ES-I3 (cell line): ENCODE data around the gene EYS.

Experiments used
- H3K36me3 ChIP-seq: 2 replicates; pipeline ENCODE4 v1.6.1; 2013; ENCODE audit warnings: mild to moderate bottlenecking, low read length, control low read depth, moderate library complexity; ENCODE audit not compliant: insufficient read depth
- H3K4me1 ChIP-seq: 2 replicates; pipeline ENCODE4 v1.6.1; 2013; ENCODE audit warnings: mild to moderate bottlenecking, control low read depth, low read length; ENCODE audit not compliant: insufficient read depth
- H3K9ac ChIP-seq: 2 replicates; pipeline ENCODE4 v1.6.1; 2013; ENCODE audit warnings: low read depth, mild to moderate bottlenecking, low read length, moderate library complexity
- H3K9me3 ChIP-seq: 2 replicates; pipeline ENCODE4 v1.6.1; 2013; ENCODE audit warnings: mild to moderate bottlenecking, low read length, moderate library complexity; ENCODE audit not compliant: control insufficient read depth, insufficient read depth

EYS gene

DNA sequence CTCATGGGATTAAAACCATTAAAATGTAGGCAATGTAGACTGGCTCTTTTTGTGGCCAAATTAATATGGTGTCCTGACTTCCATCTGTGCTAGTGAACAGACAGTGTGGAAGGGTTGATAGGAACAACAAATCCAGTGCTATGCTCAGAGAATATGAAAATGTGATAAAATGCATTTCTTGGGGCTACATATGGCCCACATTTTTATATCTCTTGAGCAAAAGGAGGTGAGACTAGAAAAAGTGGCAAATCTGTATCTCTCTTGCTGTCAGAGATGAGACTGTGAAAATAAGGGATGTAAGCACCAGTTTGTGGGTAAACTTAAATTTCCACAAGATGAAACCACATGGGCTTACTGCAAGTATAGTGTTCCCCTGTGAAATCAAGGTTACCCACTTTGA, 1909.3 kb downstream of the EYS start:
- H3K9ac ChIP-seq = no peak overlapping the region
- no peaks in the 10 kb centered on the region for H3K36me3 ChIP-seq
- no peaks in the 10 kb centered on the region; the same call in 1 of the 2 replicates for H3K4me1 ChIP-seq
- no peaks in the 10 kb centered on the region for H3K9me3 ChIP-seq

DNA sequence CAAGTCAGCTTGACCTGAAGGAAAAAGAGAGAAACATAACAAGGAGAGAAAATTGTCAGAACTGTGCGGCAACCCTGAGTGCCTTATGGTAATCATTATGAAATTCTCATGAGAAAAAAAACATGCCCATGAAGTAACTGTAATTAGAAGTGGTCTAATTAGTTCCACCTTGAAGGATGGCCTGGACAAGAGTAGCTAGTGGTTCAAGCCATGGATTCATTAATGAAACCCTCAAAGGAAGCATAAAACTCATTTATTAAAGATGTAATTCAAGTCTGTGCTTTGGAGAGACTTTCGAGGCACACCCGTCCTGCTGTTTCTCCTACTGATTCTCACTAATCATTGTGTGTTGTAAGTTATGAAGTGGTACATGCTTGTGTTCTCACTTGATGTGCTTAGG, 1911.2 kb downstream of the EYS start:
- no peaks in the 10 kb centered on the region for H3K9me3 ChIP-seq
- H3K36me3 ChIP-seq = no peaks in the 10 kb centered on the region
- no peaks in the 10 kb centered on the region; the same call in 1 of the 2 replicates for H3K4me1 ChIP-seq
- H3K9ac ChIP-seq = no peak overlapping the region

DNA sequence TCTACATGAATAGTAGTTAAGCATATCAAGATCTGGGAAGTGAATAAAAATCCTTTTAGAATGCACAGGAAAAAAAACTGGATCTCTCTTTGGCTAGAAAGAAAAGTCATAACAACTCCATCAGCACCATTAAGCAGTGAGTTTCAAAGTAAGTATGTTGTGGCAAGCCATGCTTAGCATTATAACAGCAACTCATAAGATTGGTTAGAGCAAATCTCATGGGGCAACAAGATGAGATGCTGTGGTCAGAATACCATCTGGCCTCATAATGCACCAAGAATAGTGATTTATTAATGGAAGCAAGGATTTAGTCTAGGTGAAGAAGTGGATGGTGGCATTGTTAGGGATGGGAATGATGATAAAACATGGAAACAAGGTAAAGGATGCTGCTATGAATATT, 1912.0 kb downstream of the EYS start:
- Histone ChIP-seq H3K9me3 (no peaks in the 10 kb centered on the region), H3K9ac (no peak overlapping the region), H3K36me3 (no peaks in the 10 kb centered on the region), H3K4me1 (no peaks in the 10 kb centered on the region; the same call in 1 of the 2 replicates)

DNA sequence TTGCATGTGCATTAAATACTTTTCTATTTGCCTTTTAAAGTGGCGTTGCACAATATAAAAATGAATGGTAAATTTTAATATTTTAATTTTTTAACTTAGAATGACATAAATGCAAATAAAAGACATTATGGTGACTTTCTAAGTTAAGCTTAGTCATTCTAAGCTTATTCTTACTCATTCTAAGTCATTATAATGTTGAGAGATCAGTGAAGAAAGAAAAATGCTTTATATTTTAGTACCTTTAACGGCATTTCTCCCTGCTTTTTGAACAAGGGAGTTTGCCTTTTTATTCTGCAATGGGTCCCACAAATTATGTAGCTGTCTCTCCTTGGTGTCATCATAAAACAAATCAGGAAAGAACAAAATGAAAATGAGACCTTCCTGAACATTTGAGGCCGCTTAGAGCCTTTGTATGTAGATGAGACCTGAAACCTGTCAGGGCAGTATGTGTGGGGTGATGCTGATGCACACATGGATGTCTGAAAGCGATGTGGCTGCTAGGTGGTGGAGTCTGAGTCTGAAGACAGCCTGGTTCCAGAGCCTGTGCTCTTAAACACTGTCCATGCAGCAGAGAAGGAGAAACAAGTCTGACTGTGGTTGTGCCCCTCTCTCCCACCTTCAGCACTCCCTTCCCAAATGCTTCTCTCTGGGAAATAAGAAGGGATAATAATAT, 1913.4 kb downstream of the EYS start:
- Histone ChIP-seq H3K9ac (no peak overlapping the region), H3K36me3 (no peaks in the 10 kb centered on the region), H3K4me1 (no peaks in the 10 kb centered on the region; the same call in 1 of the 2 replicates), H3K9me3 (no peaks in the 10 kb centered on the region)

DNA sequence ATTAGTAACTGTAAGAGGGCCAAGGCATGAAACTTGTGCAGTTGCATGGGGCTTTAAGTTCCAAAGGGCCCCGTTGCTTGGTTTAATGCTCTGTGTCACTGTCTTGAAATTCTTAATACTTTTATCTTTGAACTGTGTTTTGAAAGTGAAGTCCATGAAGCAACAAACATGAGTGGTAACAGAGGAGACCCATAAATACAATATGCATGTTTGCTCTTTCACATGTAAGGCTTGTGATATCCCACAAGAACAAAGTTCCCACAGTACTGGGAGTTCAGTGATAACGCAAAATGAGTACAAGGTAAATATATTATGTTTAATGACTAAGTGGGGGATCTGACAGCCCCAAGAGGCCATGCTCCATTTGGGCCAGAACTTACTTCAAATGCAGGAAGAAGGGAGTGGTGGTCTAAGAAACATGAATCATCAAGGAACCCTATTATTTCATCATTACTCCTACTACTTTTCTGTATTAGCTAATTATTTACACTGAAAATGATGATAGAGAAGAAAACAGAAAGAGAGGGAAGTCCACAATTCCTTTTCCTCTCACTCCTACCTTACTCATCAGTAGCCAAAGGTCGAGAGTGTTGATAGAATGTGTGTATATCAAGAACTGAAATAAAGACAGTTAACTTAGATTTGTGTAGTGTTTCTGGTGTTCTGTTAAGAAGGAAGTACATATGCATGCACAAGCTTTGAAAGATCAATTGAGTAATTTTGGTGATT, 1914.1 kb downstream of the EYS start:
- no peaks in the 10 kb centered on the region for H3K36me3 ChIP-seq
- H3K9ac ChIP-seq = no peak overlapping the region
- no peaks in the 10 kb centered on the region for H3K9me3 ChIP-seq
- H3K4me1 ChIP-seq = no peaks in the 10 kb centered on the region; the same call in 1 of the 2 replicates

DNA sequence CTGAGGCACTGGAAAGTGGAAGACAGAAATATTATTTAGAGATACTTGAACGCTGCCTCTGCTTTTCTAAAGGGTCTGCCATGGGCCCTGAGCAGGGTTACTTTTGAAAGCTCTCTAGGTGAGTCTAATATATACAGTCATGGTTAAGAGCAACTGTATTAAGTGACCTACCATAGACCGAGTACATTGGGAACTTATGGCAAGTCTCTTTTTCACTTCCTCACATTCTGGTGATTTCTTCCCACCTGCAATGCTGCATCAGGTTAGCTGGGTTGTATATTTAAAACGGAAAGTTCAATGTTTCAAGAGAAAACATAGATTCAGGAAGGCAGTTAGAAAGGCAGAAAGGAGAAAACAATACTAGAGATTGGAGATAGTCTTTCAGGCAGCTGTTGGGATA, 1916.7 kb downstream of the EYS start:
- H3K36me3 ChIP-seq = no peaks in the 10 kb centered on the region
- H3K9ac ChIP-seq = no peak overlapping the region
- H3K4me1 ChIP-seq = no peaks in the 10 kb centered on the region; the same call in 1 of the 2 replicates
- H3K9me3 ChIP-seq = no peaks in the 10 kb centered on the region

DNA sequence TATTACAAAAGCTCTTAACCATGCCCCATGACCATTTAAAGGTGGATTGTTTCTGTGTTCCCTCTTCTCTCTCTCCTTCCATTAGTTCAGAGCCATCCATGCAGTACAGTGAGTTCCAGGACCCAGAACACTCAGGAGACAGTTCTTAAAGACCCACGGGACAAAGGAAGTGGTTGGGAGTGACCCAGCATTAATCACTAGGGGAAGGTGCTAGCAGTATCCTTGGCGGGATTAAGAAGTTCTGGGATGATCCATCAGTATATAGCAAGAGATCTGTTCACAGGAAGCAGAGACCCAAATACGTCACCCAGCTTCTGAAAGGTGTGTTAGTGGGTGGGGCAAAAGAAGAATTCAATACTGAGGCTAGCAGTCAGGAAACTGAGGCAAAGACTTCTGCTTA, 1917.3 kb downstream of the EYS start:
- Histone ChIP-seq H3K36me3 (no peaks in the 10 kb centered on the region), H3K9ac (no peak overlapping the region), H3K4me1 (no peaks in the 10 kb centered on the region; the same call in 1 of the 2 replicates), H3K9me3 (no peaks in the 10 kb centered on the region)

DNA sequence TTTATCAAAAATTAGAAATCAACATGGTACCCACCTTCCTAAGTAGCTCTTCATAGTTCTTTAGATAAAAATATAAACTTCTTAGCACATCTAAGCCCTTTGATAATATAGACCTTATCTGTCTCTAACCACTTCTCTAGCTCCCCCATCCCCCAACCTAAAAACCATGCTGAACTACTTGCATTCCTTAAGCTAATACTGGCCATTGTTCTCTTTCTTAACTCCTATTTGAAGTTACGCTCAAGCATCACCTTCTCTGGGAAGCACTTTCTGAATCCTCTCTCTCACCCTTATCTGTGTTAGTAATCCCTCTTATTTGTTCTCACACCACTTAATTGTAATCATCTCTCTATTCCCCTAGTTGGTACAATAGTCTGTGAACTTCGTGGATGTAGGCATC, 1918.5 kb downstream of the EYS start:
- H3K4me1 ChIP-seq = no peaks in the 10 kb centered on the region; the same call in 1 of the 2 replicates
- H3K9ac ChIP-seq = no peak overlapping the region
- H3K36me3 ChIP-seq = no peaks in the 10 kb centered on the region
- no peaks in the 10 kb centered on the region for H3K9me3 ChIP-seq

DNA sequence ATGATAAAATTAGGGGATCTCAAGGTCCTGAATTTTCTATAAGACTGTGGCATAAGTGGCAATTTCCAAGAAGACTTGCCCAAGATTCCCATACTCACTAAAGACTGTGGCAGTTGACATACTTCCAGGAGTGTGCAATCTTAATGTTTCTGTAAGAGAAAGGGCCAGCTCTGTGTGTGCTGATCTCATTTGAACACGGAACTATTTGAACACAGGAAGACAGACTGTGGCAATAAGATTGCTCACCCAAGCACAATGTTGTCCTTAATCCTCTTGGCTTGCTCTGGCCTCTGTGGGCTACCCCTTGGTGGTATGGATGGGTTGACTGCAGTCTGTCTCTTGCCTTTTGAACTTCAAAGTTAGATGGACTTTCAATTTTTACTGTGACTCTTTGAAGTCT, 1920.0 kb downstream of the EYS start:
- H3K36me3 ChIP-seq = no peaks in the 10 kb centered on the region
- H3K9ac ChIP-seq = no peak overlapping the region
- H3K9me3 ChIP-seq = no peaks in the 10 kb centered on the region
- no peaks in the 10 kb centered on the region for H3K4me1 ChIP-seq

DNA sequence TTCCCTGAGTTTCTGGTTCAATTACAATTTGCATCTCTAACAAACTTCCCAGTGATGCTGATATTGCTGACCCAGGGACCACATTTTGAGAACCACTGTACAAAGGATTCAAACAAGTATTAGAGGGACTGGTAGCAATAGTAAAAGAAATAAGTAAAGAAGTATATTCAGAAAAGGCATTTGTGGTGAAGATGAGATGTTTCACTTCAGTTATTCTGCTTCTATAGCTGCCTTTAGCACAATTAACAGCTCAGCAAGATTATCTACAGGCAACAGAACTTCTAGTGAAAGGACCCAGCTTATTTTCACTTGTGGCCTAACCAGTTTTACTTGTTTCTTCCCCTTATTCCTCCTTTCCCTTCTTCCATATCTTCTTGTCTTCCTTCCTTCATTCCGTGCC, 1922.0 kb downstream of the EYS start:
- no peaks in the 10 kb centered on the region for H3K36me3 ChIP-seq
- no peaks in the 10 kb centered on the region for H3K4me1 ChIP-seq
- H3K9me3 ChIP-seq = no peaks in the 10 kb centered on the region
- no peak overlapping the region for H3K9ac ChIP-seq

DNA sequence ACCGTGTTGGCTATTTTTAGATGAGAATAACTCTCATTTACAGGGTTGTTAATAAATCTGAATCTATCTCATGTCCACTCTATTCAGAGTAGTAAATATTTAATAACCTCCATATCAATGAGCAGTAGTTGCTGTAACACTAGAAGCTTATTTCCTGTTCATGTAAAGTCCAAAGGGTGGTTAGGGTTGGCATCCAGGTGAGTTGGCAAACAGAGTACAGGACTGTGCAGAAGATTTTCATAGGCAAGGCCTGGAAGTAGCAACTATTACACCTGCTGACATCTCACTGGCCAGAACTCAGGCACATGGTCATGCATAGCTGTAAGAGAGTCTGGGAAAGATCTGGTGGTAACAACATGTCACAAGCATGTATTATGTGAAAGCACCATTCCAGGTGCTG, 1923.9 kb downstream of the EYS start:
- Histone ChIP-seq H3K9me3 (no peaks in the 10 kb centered on the region), H3K9ac (no peak overlapping the region), H3K4me1 (no peaks in the 10 kb centered on the region), H3K36me3 (no peaks in the 10 kb centered on the region)

DNA sequence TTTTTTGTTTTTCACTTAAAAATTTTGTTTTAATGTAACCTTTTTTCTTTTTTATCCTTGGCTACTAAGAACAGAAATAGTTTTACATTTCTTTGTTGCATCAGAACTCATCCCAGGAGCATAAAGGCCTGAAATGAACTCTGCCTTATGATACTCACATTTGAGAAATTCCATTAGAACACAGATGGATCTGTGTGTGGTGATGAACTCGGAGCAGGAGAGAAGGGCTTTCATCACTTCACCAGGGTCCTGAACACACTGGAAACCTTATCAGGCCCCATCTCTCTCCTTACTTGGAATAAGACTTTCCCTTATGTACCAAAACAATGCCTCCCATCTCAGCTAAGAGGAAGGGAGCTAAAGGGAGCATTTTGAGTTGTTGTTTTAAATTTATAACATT, 1932.1 kb downstream of the EYS start:
- Histone ChIP-seq H3K36me3 (no peaks in the 10 kb centered on the region), H3K9ac (no peak overlapping the region)

DNA sequence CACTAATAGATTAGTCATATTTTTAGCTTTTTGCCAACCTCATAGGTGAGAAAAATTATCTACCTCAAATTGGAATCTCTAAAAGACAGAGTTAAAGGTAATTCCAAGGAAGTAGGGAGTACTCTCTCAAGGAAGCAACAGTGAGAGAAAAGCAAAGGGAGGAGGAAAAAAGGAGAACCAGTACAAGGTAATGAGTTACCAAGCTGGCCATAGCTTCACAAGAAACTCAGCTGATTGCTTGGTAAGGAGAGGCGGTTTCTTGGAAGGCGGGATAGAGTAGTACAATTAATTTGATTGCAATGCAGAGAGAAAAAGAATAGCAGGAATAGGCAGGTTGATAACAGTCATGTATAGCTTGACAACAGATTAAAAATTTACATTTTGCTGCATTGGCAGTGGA, 1933.8 kb downstream of the EYS start:
- H3K9ac ChIP-seq = no peak overlapping the region
- no peaks in the 10 kb centered on the region for H3K9me3 ChIP-seq
- H3K36me3 ChIP-seq = no peaks in the 10 kb centered on the region
- H3K4me1 ChIP-seq = no peaks in the 10 kb centered on the region

More for the DNA sequence above, 1932.1 kb downstream of the EYS start:
- H3K9me3 ChIP-seq = no peaks in the 10 kb centered on the region
- no peaks in the 10 kb centered on the region for H3K4me1 ChIP-seq

DNA sequence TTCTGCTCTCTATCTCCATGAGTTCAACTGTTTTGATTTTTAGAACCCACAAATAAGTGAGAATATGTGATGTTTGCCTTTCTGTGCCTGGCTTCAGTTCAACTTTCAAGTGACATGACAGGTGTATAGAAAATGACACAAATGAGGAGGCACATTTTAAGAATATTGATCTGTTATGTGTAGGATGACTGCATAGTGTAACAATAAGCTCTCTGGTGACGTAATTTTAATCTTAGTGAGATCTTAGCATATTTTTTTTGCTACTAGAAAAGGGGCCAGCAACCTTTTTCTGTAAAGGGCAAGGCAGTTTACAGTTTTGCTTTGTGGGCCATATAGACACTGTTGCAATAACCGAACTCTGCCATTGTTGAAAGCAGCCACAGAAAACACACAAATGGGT, 1941.2 kb downstream of the EYS start:
- Histone ChIP-seq H3K4me1 (no peaks in the 10 kb centered on the region), H3K36me3 (no peaks in the 10 kb centered on the region), H3K9ac (no peak overlapping the region), H3K9me3 (no peaks in the 10 kb centered on the region; the same call in 1 of the 2 replicates)

DNA sequence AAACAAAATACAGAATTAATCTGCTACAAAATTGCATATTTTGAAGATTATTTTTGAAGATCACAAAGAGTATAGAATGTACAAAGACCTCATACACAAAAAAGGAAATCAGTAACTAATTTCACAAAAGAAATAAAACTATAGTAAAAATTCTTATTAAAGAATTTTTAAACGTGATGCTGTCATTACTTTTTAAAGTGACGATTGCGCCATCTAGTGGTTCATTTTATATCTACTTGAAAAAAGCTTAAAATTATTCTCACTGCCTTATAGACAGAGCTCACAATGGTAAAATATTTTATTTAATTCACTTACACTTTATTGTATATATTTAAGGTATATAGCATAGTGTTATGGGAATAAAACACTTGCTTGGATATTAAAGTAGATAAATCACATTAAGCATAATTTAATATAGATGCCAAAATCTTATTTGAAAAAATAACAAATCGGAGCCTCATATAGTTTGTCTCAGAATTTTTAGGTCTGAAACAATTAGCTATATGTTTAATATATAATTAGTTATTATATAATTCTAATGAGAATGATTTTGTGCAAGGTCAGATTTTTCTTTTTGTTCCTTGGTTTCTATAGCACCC, 1942.6 kb downstream of the EYS start:
- Histone ChIP-seq H3K9me3 (no peaks in the 10 kb centered on the region; the same call in 1 of the 2 replicates), H3K36me3 (no peaks in the 10 kb centered on the region), H3K4me1 (no peaks in the 10 kb centered on the region), H3K9ac (no peak overlapping the region)
